Dedifferentiated amniotic fluid mesenchymal stem cell (primary cell): Measurements from ENCODE around the gene AOAH.

Experiments used
- DNase-seq: peaks from one replicate; pipeline ENCODE4 v3.0.0-alpha.2; 2016; ENCODE audit errors: extremely low spot score

AOAH gene

DNA sequence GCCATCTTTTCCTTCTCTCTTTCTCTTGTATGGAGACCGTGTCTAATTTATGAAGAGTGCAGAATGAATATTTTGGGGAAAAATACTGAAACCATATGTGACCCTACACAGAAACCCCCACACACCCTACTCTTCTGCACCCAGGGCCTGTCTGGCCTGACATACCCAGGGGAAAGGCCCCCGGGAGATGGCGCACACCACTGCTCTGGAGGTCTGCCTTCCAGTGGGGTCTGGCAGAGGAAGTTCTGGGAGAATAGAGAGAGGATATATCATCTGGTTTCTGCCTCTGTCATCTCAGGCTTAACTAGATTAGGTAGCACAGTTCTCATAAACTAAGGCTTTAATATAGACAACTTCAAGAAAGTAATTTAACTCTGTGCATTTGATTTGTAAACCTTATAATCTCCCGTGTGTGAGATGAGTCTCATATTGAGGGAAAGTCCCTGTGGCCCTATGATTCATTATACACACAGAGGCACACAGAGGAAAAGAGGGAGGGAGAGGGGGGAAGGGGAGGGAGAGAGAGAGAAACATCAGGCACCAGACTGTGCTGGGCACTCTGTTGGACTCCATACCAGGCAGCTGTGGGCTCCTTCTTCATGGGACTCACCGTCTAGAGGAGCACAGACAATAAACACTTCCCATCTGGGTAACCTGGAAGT lies 123.3 kb downstream of the AOAH start:
- DNase-seq, result no peak

DNA sequence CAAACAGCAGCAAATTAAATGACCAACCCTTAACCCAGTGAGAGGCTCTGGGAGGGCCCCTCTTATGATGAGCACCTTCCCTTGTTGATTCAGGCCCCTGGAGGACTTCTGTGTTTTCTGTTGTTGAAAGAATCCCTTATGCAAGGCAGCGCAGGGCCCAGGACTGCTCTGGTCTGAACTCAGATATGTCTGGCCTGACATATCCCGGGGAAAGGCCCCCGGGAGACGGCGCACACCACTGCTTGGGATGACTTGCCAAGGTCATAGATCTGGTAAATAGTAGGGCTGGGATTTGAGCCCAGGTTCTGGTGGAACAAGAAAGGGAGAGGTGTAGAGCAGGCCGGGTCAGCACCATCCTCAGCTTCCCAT lies 124.0 kb downstream of the AOAH start:
- no peak for DNase-seq

DNA sequence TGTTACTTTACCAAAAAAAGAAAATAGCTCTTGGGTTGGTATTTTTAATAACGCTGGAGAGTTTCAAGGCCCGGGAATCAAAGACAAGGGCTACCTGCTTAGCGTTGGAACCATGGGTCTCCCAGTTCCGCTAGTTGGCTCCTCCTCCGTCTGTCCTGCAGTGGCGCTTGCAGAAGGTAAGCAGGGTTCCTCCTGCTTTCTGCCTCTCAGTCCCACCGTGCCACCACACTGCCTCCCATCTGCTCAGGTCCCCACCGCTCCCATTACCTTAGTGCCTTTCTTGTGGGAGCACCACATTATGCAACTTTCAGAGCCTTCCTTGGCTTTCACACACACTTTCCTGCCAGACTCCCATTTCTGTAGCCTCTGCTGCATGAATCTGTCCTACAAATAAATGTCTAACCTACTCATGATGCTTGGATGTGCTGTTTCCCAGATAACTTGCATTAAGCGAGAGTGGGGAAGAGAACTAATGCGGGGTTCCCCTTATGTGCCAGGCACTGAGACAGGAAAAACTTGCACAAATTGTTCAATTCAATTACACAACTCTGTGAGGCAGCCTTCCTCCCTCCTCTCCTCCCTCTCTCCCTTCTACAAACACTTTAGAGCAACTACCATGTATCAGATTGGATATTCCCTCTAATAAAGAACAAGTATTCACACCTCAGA lies 124.5 kb downstream of the AOAH start:
- no peak for DNase-seq

DNA sequence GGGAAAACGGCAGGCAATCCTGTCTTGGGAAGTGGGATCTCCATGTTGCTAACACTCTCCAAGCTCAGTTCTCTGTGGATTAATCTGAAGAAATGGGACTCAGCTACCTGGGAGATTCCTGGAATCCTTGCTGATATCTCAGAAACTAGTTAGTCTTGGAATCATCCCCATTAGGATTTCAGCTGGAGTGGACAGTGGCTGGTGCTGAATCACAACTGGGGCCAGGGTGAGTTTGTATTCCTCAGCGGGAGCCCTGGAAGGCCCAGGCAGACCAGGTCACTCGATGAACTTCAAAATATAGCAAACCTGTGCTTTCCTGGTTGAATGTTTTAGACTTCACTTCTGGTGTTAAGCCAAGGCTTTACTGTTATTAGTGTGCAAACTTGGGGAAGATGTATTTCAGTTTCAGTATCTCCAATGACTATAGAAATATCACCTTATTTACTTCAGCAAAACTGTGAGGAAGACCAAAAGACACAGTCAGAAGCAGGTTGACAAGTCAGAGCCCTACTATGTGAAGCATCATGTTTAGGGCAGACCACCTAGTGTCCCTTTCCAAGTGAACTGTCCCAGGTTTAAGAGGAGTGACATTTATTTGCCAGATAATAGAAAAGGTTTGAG lies 126.1 kb downstream of the AOAH start:
- no peak for DNase-seq

DNA sequence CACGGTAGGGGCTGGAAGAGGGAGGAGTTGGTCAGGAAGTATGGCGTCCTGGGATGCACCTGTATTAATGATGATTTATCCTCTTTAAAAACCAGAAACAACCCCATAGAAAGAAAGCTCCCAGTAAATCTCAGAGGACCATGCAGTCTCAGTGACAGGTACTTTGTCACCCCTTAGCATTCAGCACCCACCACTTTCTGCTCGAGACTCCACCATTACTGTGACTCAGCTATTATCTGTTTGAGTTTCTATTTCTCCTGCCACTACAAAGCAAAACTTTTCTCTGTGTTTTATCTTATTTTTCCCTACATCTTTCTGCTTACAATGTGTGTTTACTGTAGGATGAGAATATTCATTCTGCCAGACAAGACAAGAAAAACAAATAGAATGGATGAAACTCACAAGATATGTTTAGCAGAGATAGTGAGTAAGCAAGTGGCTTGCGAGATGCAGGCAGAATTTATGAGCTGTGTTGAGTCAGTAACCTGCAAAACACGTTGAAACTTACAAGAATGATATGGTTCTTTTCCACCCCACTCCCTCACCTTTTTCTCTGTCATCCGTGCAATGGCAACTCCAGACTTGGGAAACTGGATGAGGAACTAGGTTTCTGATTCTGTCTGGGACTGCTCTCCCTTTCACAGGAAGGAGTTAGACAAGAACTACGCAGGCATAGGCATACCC lies 127.1 kb downstream of the AOAH start:
- no peak for DNase-seq

DNA sequence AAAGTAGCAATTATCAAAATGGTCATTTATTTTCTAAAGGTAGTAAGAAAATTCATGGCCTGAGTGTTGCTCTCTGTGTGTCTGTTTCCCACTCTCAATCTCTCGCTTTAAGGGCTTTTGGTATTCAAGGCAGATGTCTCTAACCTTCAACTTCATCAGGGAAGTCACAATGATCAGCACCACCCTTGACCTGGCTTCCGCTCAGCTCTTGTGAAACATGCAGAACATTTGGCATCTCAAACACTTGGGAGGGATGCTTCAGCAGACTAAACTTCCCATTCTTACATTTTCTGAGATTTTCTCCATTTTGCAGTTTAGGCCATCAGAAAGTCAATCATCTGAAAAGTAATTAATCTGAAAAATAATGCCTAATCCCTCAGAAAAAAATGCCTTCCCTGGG lies 129.8 kb downstream of the AOAH start:
- DNase-seq, result no peak

DNA sequence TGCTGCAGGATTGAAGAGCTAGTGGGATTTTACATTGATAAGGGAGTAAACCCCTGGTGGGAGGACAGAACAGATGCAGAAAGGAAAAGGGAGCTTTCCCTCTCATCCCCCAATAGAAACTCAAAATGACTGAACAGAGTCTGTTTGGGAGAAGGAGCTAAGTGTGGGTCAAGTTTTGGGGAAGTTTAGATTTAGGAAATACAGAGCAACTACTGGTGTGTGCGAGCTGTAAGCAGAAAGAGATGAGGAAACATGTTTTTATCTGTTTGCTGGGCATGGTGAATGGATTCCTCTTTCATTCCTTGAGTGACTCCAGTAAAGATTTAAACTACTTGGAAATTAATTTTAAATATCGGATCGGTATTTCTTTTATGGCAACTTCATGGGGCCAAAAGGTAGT lies 132.7 kb downstream of the AOAH start:
- no peak for DNase-seq

DNA sequence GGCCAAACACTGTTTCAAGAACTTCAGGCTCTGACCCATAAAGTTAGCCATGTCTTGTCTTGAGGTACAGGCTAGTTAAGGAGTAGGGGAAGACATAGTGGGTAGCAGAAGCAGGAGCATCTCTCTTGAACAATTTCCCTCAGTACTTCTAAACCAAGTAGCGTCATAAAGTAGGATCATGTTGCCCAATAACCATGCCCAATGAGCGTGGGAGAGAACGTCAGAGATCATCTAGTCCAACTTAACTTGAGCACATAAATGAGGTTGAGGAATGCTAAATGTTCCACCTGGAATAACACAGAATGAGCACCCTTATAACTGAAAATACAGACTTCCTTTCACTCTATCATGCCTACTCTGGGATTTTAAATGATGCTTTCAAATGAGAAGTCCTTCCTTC lies 134.9 kb downstream of the AOAH start:
- no peak for DNase-seq

DNA sequence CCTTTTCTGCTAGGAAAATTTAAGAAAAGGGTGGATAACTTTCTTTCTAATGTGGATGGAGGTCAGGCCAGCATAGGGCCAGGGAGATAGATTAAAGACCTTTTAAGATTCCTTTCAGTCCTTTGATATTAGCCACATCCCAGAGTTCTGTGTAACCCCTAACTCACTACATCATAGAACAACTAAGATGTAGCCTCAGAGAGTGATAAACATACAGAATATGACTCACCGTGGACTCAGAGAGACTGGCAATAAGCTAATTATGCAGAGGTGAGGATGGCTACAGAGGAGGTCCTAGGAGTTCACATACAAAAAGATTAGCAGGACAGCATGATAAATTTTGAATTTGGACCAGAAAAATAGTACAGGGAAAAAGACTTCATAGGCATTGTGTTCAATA lies 141.0 kb downstream of the AOAH start:
- no peak for DNase-seq

DNA sequence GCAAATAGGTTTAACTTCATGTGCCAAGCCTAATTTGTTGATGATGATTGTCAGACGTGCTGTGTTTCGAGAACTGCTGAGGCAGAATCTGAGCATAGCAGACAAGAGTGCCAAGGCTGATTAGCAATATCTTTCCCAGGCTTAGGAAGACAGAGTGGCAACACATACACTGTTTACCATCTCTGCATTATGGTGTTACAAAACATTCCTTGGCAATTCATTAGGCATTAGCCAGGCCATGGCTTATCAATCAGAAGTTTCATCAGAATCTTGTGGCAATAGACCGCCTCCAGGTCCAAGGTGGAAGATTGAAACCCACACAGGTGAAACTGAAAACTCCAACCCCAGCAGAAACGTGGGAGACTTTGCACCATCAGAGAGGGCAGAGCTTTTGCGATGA lies 148.5 kb downstream of the AOAH start:
- no peak for DNase-seq

DNA sequence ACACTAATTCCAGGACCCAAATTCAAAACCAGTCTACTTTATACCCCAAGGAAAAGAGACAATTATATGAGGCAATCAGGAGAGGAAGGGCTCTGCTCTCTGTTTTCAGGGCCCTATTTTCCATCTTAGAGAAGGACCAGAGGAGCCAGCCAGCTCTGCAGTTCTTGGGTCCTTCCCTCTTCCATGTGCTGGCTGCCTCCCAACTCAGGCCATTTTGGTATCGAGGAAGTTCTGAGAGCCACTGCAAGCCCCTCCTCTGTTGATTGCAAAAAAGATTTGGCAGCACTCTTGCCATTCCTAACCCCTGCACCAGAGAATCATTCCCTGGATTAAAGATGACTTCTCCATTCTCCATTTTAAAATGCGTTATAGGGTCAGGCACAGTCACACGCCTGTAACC lies 151.2 kb downstream of the AOAH start:
- no peak for DNase-seq

DNA sequence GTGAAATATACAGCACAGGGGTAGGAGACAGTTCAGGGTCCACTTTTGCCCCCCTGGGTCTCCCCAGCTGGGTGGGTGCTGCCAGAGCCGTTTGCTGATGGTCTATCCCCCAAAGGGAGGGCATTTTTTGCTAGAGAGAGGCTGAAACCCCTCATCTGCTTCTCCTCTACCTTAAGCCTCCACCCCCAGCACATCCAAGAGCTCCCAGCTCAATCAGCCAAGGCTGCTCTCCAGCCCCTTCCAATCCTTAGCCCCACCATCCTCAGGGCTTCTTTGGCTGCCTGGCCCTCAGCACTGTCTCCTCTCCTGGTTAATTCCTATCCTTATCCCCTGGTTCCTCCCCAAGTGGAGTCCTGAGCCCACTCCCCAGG lies 153.1 kb downstream of the AOAH start:
- DNase-seq, result no peak

DNA sequence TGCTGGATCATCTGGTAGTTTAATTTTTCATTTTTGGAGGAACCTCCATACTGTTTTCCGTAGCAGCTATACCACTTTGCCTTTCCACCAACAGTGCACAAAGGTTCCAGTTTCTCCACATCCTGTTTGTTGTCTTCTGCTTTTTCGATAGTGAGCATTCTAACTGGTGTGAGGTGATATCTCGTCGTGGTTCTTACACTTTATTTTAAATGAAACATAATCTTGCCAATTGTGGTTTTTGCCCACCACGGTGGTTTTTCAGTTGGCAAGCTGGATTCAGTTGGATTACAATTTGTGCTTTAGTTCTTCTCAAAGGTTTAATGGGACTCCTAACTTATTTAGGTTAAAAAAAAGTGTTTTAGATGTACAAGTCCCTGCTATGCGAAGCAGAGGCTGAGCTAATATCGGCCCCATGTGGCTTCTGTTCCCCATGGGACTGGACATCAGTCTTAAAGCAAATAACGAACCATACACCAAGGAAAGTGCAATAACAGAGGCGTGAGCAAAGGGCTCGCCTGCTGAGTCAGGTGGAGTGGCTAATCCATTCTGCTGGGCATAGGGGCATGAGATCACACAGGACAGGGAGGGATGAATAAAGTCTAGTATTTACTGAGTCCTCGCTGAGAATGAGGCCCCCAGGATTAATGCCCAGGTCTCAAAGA lies 153.6 kb downstream of the AOAH start:
- DNase-seq, result no peak

DNA sequence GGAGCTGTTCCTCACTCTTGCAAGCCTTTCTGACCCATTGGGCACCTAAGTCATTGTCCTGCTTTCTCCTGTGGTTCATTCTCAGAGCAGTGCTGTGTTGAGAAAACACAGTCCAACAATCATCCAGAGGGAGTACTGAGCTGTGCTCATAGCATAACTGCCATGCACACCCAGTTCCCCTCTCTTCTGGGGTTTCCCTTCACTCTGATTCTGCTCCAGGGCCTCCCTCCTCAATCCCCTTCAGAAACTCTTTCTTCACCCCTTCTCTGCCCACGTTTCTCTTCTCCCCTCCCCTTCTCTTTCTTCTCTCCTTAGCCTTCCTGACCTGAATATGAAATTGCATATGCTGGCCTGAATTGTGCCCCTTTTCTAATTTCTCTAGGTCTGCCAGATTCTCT lies 155.8 kb downstream of the AOAH start:
- no peak for DNase-seq

DNA sequence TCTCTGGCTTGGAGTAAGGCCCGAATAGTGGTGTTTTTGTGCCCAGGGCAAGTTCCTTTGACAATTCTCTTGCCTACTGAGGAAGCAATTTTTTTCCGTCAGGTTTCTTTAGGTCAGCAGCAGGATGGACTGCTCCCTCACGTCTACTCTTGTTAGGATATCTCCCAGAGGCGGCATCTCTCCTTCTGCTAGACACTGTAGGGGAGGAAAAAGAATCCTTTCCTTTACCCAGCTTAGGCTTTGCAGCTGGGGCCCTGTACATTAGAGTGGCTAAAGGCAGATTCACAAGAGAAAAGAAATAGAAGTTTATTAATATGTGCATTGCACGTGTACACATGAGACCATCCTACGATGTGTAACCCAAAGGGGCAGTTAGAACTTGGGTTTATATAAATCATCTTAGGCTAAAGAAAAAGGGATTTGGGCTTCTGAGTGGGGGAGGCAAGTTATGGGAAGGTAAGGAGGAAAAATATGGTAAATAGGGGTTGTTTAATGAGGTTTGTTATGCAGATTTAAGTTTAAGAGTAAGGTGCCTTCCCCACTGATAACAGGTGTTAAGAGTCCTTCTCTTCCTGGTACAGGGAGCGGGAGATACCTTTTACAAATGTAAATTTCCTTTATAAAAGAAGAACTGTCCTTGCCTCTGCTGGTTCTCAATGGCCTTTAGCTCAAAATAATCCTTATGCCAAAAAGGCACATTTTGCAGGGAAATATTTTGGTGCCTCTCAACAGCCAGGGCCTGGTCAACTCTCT lies 156.4 kb downstream of the AOAH start:
- no peak for DNase-seq

DNA sequence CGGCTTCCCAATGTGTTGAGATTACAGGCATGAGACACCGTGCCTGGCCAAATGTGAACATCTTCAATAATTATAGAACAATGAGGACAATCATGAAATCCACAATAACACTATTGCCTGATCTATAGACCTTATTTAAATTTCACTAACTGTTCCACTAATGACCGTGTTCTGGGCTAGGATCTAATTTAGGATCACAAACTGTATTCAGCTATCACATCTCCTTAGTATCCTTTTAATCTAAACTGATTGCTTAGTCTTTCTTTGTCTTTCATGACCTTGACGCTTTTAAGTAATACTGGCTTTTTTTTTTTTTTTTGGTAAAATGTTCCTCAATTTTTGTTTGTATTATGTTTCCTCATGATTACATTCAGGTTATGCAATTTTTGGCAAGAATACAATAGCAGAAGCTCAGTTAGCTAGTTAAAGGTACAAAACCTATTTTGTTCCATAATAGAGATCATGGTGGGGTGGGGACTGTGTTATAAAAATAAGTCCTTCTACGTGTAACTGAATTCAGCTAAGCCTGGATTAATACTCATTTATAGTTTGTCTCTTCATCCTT lies 158.4 kb downstream of the AOAH start:
- no peak for DNase-seq

DNA sequence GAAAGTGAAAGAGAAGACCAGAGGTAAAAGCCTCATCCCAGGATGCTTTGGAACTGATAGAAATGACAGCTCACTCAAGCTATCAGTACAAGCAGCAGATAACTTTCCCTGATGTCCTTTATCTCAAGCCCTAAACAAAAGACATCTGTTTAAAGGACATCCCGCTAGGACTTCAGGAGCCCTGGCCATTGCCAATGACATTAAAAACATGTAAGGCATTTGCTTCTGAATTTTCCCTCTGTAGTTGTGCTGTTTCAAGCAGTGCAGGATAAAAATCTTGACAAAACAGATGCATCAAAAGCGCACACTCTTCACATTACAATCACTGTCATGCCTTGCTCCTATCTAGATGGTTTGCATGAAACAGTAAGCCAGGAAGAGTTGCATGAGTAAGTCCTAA lies 159.8 kb downstream of the AOAH start:
- DNase-seq, result no peak

DNA sequence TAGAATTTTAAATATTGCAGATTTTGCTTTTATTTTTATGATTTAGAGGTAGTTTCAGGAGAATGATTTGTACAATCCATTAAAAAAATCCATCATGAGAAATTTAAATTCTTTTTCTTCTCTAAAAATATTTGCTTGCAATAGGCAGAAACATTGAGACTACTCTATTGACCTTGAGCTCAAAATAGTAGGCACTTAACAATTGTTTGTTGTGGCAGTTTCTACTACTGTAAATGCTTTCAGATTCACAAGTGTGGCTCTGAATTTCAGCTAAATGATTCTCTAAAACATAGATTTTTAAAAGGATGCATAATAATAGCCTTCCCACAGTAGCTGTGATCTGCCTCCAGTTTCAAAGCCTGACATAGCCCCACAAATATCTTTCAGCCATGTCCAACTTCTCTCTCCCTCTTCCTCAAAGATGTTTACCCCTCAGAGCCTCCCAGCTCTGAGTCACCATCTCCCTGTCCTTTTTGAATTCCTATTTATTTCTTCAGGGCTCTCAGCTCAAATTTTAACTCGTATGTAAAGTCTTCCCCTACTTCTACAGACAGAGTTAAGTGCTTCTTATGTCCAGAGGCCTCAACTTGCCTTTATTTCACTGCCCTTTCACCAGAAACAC lies 160.5 kb downstream of the AOAH start:
- DNase-seq, result no peak

DNA sequence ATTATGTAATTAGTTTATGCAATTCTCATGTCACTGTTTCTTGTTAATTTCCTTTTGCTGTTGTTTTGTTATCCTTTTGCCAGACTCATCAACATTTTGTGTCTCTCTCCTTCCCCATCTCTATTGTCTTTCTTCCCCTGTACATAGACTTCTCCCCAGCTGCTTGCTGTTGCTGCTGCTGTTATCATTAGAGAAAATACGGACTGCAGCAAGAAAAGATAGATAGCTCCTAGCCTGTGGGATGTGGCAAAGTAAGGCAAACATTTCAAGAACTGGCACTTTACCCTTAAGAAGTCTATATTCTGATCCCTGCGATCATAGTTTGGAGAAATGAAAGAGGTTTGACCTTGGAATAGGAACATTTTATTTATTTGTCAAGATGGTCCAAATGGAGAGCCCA lies 162.2 kb downstream of the AOAH start:
- DNase-seq, result no peak

DNA sequence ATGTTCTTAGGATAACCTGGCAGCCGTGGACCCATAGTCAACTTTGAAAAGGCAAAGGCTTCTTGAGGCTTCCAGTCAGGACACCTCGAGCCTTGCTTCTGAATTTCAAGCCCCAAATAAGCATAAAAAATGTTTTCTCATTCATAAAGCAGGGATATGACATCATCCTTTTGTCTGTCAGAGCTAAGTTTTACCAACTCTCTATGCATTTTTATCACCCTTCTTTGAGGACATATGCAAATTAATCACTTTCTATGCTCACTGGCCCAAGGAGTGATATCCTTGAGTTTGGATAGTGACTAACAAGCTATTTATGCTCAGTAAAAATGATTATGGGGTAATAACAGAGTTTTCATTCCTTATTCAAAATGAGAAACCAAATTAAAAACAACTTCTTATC lies 175.3 kb downstream of the AOAH start:
- no peak for DNase-seq

DNA sequence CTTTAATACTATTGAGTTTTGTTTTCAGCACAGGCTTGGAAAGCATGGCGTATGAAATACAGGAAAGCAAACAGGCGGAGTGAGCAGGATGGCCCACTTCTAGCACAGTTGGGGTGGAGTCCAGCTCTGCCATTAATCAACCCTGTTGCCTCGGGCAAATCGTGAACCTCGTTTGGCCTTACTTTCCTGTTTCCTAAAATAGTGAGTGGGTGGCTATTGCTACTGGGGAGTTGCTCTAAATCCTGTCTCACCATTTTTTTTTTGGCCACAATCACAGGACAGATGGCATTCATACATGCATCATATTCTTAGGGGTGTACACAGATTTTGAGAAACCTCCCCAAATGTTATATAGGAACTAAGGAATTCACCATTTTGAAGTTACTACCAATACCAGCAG lies 176.9 kb downstream of the AOAH start:
- no peak for DNase-seq
